A549 (cell line): Measurements from ENCODE around the gene GSG1L. TPM values are rescaled to one million over a fixed set of nuclear protein-coding genes. Genes with fewer than 3 reads are reported as not detected.

ENCODE experiments used
- ATAC-seq, 2 experiments: fragments of 200-7000 bp in 1 of 2; fragments of >200 bp in 1 of 2; cut with Nextera tagmentation in 1 of 2; cut with Tn5 transposase in 1 of 2; 3 replicates each; pipeline versions ENCODE4 v1.8.0 to v1.9.1; 2018 to 2020; ENCODE audit warnings: mild to moderate bottlenecking in 1 of 2, moderate library complexity in 1 of 2
- CTCF ChIA-PET: fragments of 300-600 bp; sonication (Branson Sonifier 250); formaldehyde crosslinking; extraction: SDS; loops from one replicate; lab custom pipeline; 2021; ENCODE audit warnings: antibody characterized with exemption, inconsistent platforms; lab: Yijun Ruan, JAX
- POLR2A ChIA-PET: fragments of 350-600 bp; formaldehyde crosslinking; extraction: SDS; loops from one replicate; lab custom pipeline; 2021; ENCODE audit warnings: antibody characterized with exemption, inconsistent platforms; lab: Yijun Ruan, JAX
- DNase-seq, 2 experiments: peaks; one replicate each; pipeline versions ENCODE4 v3.0.0 to v3.0.0-alpha.2; 2011 to 2016; ENCODE audit warnings: low read depth in 1 of 2, low spot score in 1 of 2
- FAIRE-seq: peaks from 2 replicates; lab custom pipeline; 2011; peaks lifted over from hg19 to GRCh38; lab: Jason Lieb, UNC
- H3K27ac ChIP-seq, 2 experiments: fragments of >200 bp; sonication (Bioruptor Twin); formaldehyde crosslinking; 3 replicates each; pipeline ENCODE4 v1.5.1; 2016 to 2017
- H3K4me1 ChIP-seq: fragments of >200 bp; sonication (Bioruptor Twin); formaldehyde crosslinking; 3 replicates; pipeline ENCODE4 v1.6.1; 2016
- H3K4me2 ChIP-seq: fragments of >200 bp; sonication (Bioruptor Twin); formaldehyde crosslinking; 3 replicates; pipeline ENCODE4 v1.6.1; 2016
- H3K4me3 ChIP-seq: fragments of >200 bp; sonication (Bioruptor Twin); formaldehyde crosslinking; 3 replicates; pipeline ENCODE4 v1.5.1; 2016
- H3K9me3 ChIP-seq: fragments of >200 bp; sonication (Bioruptor Twin); formaldehyde crosslinking; 3 replicates; pipeline ENCODE4 v1.6.1; 2016
- BHLHE40 ChIP-seq: IDR thresholded peaks from 2 replicates; pipeline ENCODE4 v1.6.1; 2012; ENCODE audit warnings: low read depth, low read length, inconsistent platforms
- CBX8 ChIP-seq: fragments of 200-600 bp; sonication (generic); IDR thresholded peaks from 2 replicates; pipeline ENCODE4 v1.6.1; 2016
- EP300 ChIP-seq, 2 experiments: fragments of >200 bp; sonication (Bioruptor Twin); formaldehyde crosslinking; IDR thresholded peaks; 2 replicates in 1 of 2; 3 replicates in 1 of 2; pipeline ENCODE4 v1.6.1; 2016 to 2017
- FOXS1 ChIP-seq: fragments of 250-450 bp; sonication (Bioruptor Pico); IDR thresholded peaks from 2 replicates; pipeline ENCODE4 v1.5.0; 2020; ENCODE audit warnings: mild to moderate bottlenecking, moderate library complexity
- GATA3 ChIP-seq: IDR thresholded peaks from 2 replicates; pipeline ENCODE4 v1.6.1; 2012; ENCODE audit warnings: borderline replicate concordance
- HES2 ChIP-seq: fragments of >200 bp; sonication (Bioruptor Twin); formaldehyde crosslinking; IDR thresholded peaks from 2 replicates; pipeline ENCODE4 v1.6.1; 2016
- HEYL ChIP-seq: fragments of 250-450 bp; sonication (Bioruptor Pico); IDR thresholded peaks from 2 replicates; pipeline ENCODE4 v1.8.0; 2021; ENCODE audit warnings: mild to moderate bottlenecking, moderate library complexity
- HOXB13 ChIP-seq: fragments of 250-450 bp; sonication (Bioruptor Pico); IDR thresholded peaks from 2 replicates; pipeline ENCODE4 v1.5.0; 2020; ENCODE audit warnings: low read depth, mild to moderate bottlenecking, moderate library complexity
- JUN ChIP-seq, 2 experiments: fragments of >200 bp; sonication (Bioruptor Twin); formaldehyde crosslinking; IDR thresholded peaks; 2 replicates in 1 of 2; 3 replicates in 1 of 2; pipeline ENCODE4 v1.6.1; 2016 to 2017
- JUNB ChIP-seq: fragments of >200 bp; sonication (Bioruptor Twin); formaldehyde crosslinking; IDR thresholded peaks from 2 replicates; pipeline ENCODE4 v1.6.1; 2016
- KDM1A ChIP-seq: fragments of 200-600 bp; sonication (generic); IDR thresholded peaks from 2 replicates; pipeline ENCODE4 v1.6.1; 2016; ENCODE audit warnings: low read depth, mild to moderate bottlenecking
- MAZ ChIP-seq: fragments of 150-350 bp; IDR thresholded peaks from 2 replicates; pipeline ENCODE4 v1.6.1; 2014; ENCODE audit warnings: antibody characterized with exemption, low read depth, low read length, borderline replicate concordance
- POLR2A ChIP-seq: IDR thresholded peaks from 2 replicates; pipeline ENCODE4 v1.6.1; 2012; ENCODE audit warnings: mild to moderate bottlenecking, low read length
- RCOR1 ChIP-seq: fragments of 150-350 bp; IDR thresholded peaks from 2 replicates; pipeline ENCODE4 v1.6.1; 2014; ENCODE audit warnings: antibody characterized with exemption, low read length, low read depth
- REST ChIP-seq: fragments of 200-600 bp; sonication (generic); IDR thresholded peaks from 2 replicates; pipeline ENCODE4 v1.6.1; 2016; ENCODE audit warnings: antibody characterized with exemption, mild to moderate bottlenecking, moderate library complexity
- TP53 ChIP-seq: fragments of 250-450 bp; sonication (Bioruptor Pico); IDR thresholded peaks from 2 replicates; pipeline ENCODE4 v1.5.0; 2021; ENCODE audit warnings: mild to moderate bottlenecking, moderate library complexity
- ZFP36 ChIP-seq: fragments of 450-650 bp; IDR thresholded peaks from 2 replicates; pipeline ENCODE4 v1.6.1; 2014; ENCODE audit warnings: borderline replicate concordance; ENCODE audit not compliant: partially characterized antibody
- ZNF302 ChIP-seq: fragments of 250-450 bp; sonication (Bioruptor Pico); IDR thresholded peaks from 2 replicates; pipeline ENCODE4 v1.9.0; 2021; ENCODE audit warnings: inconsistent platforms, mild to moderate bottlenecking, moderate library complexity
- WGBS: methylation state at CpG from one replicate; pipeline ENCODE4 v1.1.6; 2017; ENCODE audit errors: missing lambda C conversion rate; 5-methylcytosine and 5-hydroxymethylcytosine counted together
- polyA plus RNA-seq, 4 experiments: library from polyadenylated mRNA; depleted of rRNA in 3 of 4; stranded (reverse); fragments of >200 nt; fragmentation: RNase III in 1 of 4; extraction: RNeasy Plus Mini Kit Qiagen cat#74134 plus additional on column Dnase treatment in 1 of 4; gene quantifications; 2 replicates in 3 of 4; 3 replicates in 1 of 4; pipeline ENCODE4 v1.2.3, GENCODE V29; 2011 to 2017
- TF ChIP-seq, protein P1 (sequence below): fragments of 150-350 bp; IDR thresholded peaks from 2 replicates; pipeline ENCODE4 v1.6.1; 2014; ENCODE audit warnings: low read depth, mild to moderate bottlenecking, low read length
- TF ChIP-seq, protein P2 (sequence below): IDR thresholded peaks from 2 replicates; pipeline ENCODE4 v1.6.1; 2012

The GSG1L gene
- polyA plus RNA-seq, 2 of the 4 experiments (the other 2 are of a cell fraction) = not detected

DNA sequence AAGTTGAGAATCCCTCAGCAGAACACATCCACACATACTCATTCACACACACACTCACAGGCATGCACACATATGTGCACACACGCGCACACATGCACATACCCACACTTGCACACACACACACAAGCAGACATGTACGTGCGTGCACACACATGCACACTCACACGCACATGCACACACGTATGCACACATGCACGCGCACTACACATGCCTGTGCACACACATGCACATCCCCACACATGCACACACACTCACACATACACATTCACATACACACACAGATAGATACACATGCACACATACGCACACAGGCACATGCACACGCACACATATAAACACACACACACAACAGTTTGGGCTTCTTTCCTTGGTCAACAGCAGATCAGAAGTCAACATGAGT, 24.0 kb downstream of the GSG1L start:
- 78% methylated on average over 10 of the region's 10 CpGs for WGBS
- FAIRE-seq = no peak
- ATAC-seq = no peak
- POLR2A ChIA-PET = no interaction called here
- H3K4me1 ChIP-seq = no peaks in the 10 kb centered on the region
- CTCF ChIA-PET = no interaction called here
- DNase-seq = no peak
- no peak overlapping the region for H3K4me2 ChIP-seq
- TF ChIP-seq POLR2A (peak; percentile 14; the same call in 1 of the 2 replicates), ZFP36 (no peak)
- H3K27ac ChIP-seq = no peak overlapping the region
- H3K4me3 ChIP-seq = no peak overlapping the region
- no peaks in the 10 kb centered on the region for H3K9me3 ChIP-seq

GRCh38 chr16:28038409-28038808, 25.1 kb downstream of the GSG1L start:
- Histone ChIP-seq H3K4me2 (no peak overlapping the region), H3K4me3 (no peak overlapping the region), H3K4me1 (no peaks in the 10 kb centered on the region), H3K9me3 (no peaks in the 10 kb centered on the region), H3K27ac (no peak overlapping the region)
- peak in 1 of 2 experiments; percentile 31; a peak in 2 of 6 replicates for ATAC-seq
- TF ChIP-seq TP53 = no peak
- no peak for TF ChIP-seq HEYL (CRISPR knock-in tag)
- no peak for TF ChIP-seq GATA3
- no peak for TF ChIP-seq REST
- TF ChIP-seq, protein P1, sequence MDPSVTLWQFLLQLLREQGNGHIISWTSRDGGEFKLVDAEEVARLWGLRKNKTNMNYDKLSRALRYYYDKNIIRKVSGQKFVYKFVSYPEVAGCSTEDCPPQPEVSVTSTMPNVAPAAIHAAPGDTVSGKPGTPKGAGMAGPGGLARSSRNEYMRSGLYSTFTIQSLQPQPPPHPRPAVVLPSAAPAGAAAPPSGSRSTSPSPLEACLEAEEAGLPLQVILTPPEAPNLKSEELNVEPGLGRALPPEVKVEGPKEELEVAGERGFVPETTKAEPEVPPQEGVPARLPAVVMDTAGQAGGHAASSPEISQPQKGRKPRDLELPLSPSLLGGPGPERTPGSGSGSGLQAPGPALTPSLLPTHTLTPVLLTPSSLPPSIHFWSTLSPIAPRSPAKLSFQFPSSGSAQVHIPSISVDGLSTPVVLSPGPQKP = no peak
- no peak for TF ChIP-seq MAZ
- TF ChIP-seq BHLHE40 = no peak
- TF ChIP-seq RCOR1 = no peak
- no peak for TF ChIP-seq ZNF302 (CRISPR knock-in tag)
- no peak for TF ChIP-seq JUN (IDR thresholded peaks at IDR 0.05)
- TF ChIP-seq HES2 = no peak
- TF ChIP-seq JUNB = no peak
- TF ChIP-seq HOXB13 (CRISPR knock-in tag) = no peak
- TF ChIP-seq, protein P2, sequence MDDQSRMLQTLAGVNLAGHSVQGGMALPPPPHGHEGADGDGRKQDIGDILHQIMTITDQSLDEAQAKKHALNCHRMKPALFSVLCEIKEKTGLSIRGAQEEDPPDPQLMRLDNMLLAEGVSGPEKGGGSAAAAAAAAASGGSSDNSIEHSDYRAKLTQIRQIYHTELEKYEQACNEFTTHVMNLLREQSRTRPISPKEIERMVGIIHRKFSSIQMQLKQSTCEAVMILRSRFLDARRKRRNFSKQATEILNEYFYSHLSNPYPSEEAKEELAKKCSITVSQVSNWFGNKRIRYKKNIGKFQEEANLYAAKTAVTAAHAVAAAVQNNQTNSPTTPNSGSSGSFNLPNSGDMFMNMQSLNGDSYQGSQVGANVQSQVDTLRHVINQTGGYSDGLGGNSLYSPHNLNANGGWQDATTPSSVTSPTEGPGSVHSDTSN = no peak
- TF ChIP-seq KDM1A = no peak
- TF ChIP-seq EP300 (IDR thresholded peaks at IDR 0.05) = no peak
- TF ChIP-seq CBX8 = no peak
- TF ChIP-seq FOXS1 (CRISPR knock-in tag) = no peak
- TF ChIP-seq ZFP36 = no peak
- TF ChIP-seq POLR2A = no peak
- CTCF ChIA-PET = interaction anchor here (0.8 kb wide), 1 partner anchor 33 kb away, joined by 4 read pairs; no protein-coding TSS in a partner anchor
- 18% methylated on average over 12 of the region's 12 CpGs for WGBS
- no peak for FAIRE-seq
- no peak for DNase-seq
- POLR2A ChIA-PET = no interaction called here
